ENCODE measurements around the gene CFAP57.

The CFAP57 gene

DNA sequence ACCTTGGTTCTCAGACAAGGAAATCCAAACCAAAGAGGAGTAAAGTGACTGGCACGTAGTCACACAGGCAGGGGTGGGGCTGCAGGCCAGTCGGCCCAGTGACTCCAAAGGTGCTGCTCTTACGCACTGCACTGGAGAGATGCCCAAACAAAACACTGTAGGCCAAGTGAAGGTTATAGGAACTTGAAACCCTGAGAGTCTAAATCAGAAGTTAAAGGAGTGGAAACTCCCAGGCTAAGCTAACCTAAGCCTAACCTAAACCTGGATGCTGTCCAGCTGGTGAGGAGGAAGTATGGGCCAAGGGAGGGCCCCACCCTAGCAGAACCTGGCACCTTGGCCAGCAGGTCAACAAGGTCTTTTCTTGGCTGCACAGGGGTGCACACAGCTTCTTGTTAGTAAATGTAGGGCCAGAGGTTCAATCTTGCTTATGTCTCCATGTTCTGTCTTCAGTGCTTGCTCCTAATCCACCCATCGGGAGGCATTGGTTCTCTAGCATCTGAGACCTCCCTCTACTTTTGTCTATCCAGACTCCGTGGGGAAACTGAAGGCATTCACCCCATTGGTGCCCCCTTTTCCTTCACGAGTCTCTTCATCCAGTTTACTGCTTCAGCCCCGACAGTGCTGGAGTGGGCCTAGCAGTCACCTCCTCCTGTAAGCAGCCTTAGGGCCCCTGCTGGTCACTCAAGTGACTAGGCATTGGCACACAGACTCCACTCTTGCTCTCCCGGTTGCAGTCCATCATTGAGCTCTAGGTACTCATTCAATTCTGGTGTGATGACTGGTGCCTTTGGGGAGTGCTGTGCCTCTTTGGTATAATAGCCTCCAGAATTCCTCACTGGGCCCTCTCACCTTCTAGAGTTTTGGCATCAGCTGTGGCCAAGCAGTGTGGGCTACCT lies 84.8 kb downstream of the CFAP57 start:
- DNase-seq: no peak

DNA sequence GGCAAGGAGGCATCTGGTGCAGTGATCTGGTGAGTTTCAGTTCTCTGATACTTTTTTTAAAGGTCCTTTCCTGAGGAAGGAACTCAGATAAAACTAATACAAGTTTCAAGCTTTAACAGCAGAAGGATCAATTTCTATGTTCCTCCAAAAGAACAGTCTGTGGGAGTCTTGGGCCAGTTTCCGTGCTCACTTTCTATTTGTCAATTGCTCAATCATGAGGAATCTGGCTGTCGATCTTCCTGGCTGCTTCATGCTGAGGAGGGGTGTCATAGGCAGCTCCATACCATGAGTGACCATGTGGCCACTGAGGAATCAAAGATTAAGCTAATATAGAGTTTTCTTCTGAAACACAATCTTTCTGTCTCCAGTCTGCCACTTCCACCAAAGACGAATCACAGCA lies 86.2 kb downstream of the CFAP57 start:
- no peak for DNase-seq

DNA sequence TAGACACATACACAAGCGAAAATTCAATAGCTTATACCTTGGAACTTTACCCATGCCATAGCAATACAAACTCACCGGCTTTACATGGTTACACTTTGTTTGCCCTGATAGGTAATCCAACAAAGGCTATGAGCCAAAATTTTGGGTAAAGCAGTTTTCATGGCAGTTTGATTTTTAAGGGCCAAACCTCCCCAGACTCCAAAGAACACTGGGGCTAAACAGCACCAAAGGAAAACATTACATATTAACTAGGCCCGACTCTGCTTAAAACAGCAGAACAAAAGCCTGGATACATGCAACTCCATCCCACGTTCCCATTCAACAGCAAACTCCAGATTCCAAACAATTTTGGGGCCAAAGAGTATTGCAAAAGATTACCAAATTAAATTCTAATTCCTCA lies 93.3 kb downstream of the CFAP57 start:
- DNase-seq: no peak

DNA sequence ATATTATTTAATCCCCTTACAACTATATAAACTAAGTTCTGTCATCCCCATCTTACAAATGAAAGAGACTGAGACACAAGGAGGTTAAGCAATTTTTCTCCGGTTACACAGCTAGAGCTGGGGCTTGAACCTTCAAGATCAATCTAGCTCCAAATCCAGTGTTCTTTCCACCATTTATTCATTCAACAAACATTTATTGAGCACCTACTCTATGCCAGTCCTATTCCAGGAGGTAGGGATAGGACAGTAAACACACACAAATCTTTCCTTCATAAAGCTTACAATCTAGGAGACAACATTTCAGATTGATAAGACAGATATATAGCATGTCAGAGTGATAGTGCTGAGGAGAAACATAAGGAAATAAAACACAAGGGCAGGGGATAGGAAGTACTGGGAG lies 94.8 kb downstream of the CFAP57 start:
- DNase-seq: no peak

DNA sequence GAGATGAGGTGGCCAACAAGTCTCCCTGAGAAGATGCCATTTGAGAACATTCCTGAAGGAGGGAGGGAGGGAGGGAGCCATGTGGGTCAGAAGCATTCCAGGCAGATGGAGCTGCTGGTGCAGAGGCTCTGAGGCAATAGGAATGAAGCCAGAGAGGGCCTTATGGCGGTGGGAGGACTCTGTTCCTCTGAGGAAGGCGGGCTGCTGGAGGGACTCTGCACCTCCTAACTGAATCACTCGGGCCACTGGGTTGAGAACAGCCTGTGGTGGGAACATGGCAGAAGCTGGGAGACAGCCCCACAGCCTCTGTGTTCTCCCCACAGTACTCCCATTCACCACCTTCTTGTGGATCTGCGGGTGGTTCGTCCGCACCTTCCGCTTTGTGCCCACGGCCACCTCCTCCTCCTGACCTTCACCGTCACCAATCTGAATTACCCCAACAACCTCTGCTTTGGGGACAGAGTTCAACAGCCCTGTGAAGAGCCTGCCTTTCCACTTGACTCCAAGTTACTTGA lies 95.2 kb downstream of the CFAP57 start:
- no peak for DNase-seq

DNA sequence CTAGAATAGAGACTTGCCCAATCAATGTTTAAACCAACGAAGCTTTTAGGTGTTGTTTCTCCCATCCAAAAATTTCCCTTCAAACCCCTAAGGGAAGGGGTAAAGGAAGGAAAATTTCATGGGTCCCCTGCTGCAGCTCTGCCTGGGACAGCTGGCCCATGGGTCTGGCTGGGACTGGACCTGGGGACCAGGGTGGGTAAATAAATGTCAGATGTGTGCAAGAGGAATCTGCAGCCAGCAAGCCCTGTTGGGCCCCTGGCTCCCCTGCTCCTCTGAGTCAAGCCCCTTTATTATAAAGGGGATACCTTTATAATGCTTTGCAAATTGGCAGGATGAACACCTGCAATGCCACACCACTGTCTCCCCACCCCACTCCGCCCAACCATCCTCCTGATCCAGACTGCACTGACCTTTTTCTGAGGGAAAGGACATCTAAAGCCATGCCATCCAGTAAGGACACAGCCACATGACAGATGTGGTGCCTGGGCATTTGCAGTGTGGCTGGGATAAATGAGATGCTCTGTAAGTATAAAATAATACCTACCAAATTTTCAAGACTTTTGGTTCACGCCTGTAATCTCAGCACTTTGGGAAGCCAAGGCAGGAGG lies 95.8 kb downstream of the CFAP57 start:
- DNase-seq: no peak

DNA sequence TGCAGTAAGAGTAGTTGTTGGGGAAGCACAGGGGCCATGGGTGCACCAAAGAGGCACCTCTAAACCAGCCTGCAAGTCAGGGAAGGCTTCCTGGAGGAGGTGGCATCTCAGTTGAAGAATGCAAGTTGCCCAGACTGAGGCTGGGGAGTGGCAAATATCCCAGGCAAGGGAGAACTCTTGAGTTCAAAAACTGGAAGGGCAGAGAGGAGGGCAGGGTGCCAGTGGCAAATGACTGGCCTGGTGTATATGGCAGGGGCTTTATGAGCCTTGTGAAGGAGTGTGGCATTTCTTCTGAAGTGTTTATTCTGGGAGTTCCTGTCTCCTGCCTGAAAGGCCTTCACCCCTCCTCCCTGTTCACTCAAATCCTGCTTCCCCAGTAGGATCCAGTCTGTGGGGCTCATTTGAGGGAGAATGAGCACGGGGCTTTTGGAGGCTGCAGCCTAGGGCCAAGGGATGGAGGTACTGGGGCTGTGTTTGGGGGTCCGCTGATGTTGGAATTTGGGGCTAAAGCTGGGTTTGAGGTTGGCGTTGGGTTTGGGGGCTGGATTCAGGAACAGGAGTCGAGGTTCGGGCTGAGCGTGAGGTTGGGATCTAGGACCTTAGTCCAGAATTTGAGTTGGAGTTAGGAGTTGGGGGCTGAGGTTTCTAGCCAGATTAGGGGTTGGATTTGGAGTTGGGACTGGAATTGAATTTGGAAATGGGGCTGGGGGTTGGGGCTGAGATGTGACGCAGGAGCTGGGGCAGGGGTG lies 97.7 kb downstream of the CFAP57 start, which contains the start of gene TMEM125:
TMEM125 (plus strand) TSS at position 357 of the 749 bp plus-strand sequence. CDS start 2,740 bp downstream, outside the sequence.
- no peak for DNase-seq

DNA sequence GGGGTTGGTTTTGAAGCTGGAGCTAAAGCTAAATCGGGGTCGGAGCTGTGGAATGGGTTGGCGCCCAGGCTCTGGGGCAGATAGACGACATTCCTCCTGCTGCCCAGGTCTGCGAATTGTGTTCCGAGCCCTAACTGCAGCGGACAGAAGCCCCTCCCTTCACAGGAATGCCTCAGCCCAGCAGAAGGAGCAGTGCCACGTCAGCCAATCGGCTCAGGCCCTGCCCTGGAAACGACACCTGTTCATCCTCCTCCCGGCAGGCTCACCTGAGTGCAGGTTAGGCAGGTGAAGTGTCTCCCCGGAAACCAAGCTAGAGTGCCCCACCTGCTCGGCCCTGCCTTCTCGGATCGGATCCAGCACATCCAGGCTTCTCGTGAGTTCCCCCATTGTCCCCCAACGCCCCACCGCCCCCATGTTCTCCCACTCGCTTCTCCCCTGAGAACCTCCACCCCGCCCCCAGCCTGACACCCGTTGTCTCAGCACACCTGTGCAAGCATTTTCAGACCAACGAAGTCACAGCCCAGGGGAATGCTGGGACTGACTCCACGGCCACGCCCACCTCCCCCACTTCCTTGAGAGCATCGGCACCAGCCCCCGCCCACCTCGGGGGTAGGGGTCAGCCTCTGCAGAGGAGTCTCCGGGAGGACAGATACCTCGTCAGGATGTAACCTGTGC lies 98.4 kb downstream of the CFAP57 start:
- no peak for DNase-seq

DNA sequence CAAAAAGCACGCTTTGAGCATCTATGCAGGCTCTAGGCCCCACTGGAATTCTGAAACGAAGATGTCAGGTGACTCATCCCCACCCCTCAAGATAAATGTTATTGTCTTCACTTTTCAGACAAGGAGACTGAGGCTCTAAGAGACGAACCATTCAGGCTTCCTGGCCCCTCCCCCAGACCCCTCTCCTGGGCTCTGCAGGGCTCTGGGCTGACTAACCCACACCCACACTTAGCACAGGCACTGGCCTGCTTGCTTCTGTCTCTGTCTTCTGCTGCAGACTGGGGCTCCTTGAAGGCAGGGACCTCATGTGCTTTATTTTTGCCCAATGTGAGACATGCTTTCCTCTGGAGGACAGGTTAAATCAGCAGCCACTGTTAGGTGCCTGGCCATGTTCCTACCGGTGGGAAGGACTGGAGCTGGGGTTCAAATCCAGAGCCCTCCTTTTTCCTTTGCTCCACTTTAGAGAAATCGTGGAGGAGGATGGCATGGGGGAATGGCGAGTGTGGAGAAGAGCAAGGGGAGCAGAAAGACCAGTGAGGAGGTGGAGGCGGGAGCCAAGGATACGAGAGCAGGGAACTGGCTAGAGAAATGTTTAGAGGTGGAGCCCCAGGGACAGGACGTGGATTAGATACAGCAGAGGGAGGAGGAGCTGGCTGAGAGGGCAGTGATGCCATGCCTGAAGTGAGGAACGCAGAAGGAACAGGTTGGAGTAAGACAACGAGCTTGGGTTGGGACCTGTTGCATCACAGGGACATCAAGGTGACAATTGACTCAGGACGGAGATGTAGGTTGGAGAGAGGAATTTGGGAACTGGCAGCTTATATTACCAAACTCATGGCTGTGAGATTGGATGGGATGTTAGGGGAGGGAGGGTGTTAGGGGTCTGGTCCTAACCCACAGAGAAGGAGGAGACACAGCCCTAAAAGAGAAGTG lies 99.3 kb downstream of the CFAP57 start:
- no peak for DNase-seq

DNA sequence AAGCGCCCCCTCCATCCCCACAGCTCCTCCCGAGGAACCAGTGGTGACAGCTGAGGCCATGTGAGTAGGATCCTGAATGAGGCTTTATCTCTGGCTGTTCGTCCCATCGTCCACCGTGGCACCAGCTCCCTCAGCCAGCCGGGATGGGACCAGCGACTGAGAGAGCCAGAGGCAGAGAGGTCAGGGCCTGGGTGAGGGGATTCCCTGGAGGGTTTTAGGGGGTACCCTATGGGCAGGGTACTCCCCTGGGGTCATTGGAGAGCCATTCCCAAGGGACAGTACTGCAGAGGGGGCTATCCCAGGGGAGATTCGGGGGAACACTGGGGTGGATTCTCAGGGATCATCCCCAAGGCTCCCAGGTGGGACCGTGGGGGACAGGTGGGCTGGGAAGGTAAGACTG lies 100.0 kb downstream of the CFAP57 start:
- DNase-seq: no peak

DNA sequence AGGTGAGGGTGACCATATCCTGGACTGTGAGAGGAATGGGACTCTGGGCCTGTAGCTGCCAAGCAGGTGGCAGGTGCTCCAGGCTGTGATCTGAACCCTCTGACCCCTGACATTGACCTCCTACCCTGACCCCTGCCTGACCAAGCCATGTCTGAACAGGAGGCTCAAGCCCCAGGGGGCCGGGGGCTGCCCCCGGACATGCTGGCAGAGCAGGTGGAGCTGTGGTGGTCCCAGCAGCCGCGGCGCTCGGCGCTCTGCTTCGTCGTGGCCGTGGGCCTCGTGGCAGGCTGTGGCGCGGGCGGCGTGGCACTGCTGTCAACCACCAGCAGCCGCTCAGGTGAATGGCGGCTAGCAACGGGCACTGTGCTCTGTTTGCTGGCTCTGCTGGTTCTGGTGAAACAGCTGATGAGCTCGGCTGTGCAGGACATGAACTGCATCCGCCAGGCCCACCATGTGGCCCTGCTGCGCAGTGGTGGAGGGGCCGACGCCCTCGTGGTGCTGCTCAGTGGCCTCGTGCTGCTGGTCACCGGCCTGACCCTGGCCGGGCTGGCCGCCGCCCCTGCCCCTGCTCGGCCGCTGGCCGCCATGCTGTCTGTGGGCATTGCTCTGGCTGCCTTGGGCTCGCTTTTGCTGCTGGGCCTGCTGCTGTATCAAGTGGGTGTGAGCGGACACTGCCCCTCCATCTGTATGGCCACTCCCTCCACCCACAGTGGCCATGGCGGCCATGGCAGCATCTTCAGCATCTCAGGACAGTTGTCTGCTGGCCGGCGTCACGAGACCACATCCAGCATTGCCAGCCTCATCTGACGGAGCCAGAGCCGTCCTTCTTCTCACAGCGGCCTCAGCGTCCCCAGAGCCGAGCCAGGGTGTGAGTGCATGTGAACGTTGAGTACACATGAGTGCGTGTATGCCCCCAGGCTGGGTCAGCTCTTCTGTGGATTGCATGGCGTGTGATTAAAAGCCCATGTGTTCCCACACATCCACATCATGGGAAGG lies 100.7 kb downstream of the CFAP57 start:
- no peak for DNase-seq

DNA sequence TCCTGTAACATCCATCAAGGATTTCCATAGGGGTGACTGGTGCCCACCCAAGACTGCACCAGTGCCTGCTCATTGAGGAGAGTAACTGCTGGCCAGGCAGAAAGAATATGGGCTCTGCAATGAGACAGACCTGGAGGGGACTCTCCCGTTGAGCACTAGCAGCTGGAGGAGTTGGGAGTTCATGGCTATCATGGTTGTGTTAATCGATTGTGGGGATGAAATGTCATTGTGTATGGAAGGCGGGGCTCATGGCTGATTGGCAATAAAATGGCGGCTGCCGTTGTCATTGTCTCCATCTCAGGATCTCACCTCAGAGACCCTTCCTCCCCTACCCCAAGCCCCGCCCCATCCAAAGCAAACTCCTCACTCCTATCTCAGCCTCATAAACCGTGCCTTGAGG lies 101.6 kb downstream of the CFAP57 start:
- no peak for DNase-seq

DNA sequence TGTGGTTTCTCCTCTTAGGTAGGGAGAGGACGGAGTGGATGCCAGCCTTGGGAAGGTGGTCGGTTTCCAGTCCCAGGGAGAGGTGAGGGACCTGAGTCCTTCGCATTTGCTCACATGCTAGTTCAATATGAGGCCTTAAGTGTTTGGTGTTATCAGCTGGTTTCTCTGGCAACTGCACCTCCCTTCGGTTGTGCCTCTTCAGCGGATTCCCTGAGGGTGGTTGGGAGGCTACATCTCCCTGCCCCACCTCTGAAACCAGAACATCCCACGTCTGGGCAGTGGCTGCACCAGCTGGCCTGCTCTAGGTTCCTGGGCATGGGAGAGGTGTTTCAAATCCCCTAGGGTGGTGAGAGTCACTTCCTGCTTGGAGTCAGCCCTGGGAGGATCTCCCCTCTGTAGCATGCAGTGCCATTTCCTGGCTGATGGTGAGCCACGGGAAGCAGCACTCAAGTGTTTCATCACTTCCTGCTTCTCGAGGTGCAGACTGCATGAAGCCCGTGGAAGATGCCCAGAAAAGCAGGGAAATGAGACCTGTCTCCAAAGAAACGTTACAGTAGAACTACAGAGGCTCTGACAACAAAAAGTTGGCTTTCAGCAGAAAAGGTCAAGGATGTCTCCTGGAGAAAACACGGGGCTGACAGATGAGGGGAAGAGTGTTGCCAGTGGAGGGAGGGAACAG lies 102.1 kb downstream of the CFAP57 start:
- DNase-seq: peak in 1 of 2 donors; percentile 24

DNA sequence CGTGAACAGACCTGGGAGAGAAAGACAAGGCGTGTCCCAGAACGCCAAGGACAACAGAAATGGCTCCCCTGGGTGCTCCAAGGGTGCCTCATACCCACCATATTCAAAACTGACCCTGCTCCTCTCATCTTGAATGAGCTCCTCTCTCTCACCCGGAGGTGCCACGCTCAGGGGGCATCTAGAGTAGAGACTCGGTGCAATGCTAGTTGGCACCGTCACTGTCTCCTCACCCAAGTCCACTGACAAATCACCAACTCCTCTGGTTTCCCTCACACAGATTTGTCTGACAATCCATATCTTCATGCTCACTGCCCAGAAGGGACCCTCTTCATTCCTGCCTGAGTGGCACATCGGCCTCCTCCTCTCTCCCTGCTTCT lies 102.7 kb downstream of the CFAP57 start:
- DNase-seq: no peak

DNA sequence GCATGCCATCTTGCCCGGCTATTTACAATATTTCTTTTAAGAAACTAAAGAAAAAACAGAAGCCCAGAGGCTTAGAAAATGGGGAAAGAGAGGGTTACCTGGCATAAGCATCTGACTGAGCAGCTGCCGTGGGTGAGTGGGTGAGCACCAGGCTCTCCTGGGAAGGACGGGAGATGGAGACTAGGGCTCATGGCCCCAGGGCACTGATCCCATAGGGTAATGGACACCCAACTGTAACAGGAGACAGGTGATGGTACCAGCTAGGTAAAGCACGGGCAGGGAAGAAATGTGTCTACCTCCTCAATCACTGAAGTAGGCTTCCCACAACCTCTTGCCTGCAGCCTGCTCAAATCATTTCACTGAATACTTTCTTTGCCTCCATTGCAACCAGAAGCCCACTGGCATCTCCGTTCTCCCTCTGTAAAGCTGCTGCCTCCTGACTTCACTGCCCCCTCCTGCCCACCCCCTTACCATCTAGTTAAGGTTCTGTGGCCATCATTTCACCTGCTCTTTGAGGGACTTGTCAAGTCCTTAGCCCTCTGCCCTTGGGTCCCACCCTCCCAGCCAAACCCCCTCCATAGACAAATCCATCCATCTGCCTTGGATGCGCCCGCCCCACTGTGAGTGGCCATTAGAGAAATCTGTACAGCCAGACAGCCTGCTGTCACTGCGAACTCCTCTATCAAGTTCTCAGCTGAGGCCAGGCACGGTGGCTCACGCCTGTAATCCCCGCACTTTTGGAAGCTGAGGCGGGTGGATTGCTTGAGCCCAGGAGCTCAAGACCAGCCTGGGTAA lies 103.9 kb downstream of the CFAP57 start:
- DNase-seq: no peak

DNA sequence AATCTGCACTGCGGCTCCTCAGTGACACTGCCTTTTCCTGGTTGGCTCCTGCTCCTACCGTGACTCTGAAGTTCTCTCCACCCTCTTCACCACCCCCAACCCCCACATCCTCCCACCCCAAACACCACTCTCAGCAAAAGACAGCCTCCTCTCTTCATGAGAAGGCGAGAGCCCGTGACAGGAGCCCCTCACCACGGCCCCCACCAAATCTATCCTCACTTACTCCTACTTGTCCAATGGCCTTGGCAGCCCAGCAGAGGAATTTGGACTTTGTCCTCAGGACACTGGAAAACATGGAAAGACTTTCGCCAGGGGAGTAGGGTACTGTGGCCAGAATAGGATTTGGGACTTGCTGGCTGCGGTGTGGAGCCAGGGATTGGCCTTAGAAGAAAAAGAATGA lies 104.5 kb downstream of the CFAP57 start:
- no peak for DNase-seq

DNA sequence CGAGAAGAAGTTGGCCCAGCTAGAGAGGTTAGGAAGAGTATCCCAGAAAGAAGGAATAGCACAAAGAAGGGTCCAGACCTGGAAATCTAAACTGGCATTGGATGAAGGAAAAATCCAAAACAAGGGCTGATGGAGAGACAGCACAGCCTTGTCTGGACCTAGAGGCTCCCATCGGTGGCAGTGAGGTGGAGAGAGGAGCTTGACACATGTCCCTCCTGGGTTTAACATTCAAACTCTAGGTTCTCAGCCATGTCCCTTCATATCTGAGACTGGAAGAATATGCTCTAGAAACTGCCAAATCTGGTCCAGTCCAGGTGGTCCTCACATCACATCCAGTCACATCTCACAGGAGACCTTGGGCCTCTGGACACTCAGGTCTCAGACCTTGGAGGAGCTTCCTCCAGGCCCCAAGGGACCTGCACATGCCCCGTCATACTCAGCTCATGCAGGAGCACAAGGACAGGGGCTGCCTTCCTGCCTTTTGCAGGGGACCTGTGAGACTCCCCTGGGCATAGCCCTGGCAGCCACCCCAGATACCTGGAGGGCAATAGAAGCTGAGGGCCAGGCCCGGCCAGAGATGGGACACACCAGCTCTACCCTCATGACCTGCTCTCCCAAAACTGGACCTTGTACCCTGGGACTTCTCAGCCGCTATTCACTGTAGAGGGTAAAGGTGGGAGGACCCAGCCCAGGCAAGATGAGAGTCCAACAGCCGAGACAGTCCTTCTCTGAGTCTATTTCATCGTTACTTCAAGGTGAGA lies 105.2 kb downstream of the CFAP57 start:
- no peak for DNase-seq

DNA sequence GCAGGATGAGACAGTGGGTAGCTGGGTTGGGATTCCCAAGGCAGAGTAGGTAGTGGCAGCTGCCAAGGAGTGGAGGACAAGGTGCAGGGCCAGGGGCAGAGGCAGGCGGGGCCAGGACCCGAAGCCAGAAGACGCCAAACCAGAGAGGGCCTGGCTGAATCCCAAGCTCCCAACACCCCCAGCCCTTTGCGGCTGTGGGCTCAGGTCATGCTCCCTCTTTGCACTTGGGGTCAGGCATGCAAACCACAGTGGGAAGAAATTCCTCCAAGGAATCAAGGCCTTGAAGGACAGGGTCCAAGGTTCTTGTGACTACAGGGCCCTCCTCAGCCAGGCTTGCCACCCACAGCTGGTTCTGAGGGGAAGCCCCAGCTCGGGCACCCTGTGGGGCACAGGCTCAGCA lies 107.0 kb downstream of the CFAP57 start:
- no peak for DNase-seq

Data from bone marrow (tissue), 2 donors.